Activated effector memory CD4-positive, alpha-beta T cell treated with anti-CD3 and anti-CD28 coated beads, Interleukin-2, amount 50 U/mL, for 16 hours (primary cell): ENCODE results near the gene CALCOCO1.

Experiments used
- DNase-seq: peaks from one replicate; pipeline ENCODE4 v3.0.0-alpha.2; 2020

Gene CALCOCO1

DNA sequence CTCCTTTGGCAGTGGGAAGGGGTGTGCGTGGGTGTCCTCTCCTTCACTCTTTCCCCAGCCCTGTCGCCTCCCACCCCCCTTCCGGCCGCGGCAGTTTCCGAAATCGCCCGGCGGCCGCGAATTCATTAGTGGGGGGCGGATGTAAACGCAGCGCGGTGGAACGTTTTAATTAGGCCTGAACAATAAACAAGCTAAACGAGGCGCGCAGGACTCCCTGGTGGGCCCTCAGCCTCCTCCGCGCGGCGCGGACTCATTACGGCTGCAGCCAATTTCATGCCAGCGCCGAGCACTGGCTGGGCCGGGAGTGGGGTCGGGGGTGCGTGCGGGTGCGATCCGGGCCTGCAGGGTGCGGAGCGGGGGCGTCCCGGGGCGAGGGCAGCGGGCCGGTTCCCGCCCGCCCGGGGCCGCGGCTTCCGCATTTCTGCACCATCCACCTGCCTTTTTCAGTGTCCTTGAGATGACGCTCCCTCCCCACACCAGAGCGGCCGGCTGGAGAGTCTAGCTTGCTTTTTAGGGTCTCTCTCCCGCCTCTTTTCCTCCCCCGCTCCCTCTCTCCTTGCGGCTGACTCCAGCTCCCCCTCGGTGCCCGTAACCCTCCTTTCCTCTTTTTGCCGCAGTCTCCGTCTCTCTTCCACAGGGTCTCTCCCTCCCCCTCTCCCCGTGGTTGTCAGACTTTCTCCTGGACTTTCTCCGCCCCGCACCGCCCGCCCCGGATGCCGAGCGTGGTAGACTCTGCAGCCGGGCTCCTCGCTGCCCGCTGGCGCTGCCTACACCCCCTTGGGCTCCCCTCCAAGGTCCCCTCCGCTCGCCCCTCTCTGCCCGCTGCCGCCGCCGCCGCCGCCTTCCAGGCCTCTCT, 24.3 kb upstream of the CALCOCO1 start, which contains the start of gene CISTR:
TSS of gene CISTR (minus strand) at position 644 of the 856 bp plus-strand sequence.
- peak; percentile 73 for DNase-seq

DNA sequence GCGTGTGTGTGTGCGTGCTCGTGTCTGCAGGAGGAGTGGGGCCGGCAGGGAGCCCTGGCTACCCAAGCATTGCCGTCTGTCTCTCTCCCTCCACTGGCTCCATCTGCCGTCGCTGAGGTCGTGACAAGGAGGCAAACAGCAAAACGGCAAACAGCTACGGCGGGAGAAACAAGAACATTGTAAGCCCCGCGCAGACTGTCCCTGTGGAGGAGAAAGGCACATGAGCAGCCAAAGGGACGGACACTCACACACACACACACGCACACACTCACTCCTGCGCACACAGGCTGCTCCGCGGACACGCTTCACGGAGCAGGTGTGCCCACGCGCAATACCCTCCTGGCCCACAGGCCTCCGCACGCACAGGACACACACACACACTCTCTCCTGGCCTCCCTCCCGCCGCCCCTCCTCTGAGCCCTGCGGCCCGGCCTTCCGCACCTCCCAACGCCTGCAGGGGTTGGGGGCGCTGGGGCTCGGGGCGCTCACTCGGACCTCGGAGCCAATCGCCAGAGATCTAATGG, 23.6 kb upstream of the CALCOCO1 start:
- peak; percentile 72 for DNase-seq

DNA sequence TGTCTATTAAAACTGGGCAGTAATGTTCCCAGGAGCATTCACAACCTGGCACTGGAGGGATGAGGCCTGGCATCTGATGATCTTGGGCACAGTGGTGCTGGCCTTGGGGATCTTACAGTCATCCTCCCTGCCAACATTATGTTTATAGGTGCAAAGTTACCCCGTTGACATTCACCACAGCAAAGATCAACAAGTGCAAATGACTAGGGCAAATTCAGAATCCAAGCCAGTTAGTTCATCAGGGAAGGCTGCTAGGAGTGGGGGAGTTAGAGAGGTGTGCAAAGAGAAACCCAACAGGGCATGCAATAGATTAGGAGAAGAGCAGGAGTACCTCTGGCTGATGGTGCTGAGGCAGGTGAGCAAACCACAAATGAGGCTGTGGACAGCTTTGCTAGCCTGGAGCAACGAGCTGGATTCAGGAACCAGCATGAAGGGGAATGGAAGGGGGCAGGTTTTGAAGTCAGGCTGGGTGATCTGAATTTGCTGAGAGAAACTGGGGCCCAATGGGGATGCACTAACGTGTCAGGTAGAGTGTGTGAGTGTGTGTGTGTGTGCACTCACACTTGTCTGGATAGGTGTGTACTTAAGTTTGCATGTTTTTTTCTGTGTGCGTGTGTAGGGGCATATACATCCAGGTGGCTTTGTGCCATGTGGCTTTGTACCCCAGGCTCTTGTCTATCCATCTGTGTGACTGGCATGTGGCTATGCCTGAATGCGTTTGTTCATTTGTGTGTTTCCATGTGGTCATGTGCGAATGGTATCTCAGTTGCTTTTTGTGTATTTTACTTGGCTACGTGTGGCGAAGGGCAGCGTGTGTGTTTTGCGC, 22.9 kb upstream of the CALCOCO1 start:
- DNase-seq, result no peak

DNA sequence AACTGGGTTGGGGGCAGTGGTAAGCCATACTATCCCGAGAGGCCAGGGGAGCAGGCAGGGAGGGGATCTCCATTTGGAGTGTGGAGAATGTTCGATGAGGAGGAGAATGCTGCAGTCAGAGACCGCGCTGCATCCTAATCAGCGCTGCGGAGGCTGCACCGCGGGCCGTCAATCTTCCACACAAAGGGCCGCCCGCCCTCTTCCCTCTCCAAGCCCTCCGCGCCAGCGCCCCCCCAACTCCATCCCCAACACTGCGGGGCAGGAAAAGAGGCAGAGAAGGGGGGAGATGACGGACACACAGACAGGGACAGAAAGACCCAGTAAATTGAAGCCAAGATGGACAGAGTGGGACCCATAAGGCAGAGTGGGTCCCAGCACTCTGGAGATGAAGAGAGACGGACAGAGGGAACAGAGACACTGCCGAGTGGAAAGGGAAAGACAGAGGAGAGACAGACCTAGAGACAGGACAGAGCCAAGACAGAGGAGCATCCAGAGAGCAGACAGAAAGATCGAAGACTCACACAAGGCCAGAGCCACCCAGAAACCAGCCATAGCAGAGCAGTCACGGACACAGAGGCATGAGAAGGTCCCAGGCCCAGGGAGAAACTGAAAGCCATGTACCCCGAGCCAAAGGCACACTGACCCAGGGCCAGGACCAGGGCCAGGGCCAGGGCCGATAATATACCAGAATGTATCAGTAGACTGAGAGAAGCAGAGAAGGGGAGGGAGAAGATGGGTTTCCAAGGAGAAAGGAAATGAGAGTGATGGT, 21.0 kb upstream of the CALCOCO1 start:
- DNase-seq, result no peak

DNA sequence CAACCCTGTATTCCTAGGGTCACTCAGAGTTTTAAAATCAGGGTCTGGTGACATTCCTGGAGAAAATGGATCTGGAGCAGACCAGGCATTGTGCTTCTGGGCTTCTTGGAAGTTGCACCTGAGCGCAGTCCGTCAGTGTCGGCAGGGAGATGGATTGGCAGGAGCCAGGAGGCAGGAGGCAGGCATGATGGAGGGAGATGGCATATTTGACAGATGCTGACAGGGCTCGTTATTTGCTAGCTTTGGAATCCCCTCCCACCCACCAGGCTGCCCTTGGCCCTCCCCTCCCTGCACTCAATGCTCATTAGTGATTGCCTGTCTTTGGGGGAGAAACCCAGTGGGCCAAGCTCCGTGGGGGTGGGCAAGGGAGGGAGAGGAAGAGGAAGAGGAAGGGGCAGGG, 19.8 kb upstream of the CALCOCO1 start:
- DNase-seq, result no peak

DNA sequence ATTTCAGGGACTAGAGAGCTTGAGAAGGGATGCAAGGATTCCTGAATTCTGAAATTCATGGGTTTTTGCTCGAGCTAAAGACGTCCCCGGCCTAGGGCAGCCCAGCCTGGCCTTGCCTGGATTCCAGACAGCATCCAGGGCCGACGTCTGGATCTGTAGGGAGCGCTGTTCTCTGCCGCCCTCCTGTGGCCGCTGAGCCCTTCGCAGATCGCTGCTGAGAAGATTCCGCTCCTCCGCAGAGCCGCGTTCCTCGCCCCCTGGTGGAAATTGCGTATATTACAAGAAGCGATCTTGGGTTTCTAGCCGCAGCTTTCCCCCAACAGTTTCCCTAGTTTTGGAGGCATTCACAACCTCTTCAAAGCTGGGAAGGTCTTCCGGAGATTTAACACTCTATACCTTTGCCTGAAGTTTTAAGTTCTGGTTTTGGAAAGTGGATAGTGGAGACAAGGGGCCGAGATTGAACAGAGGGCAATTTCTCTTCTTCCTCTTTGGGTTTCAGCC, 19.4 kb upstream of the CALCOCO1 start:
- DNase-seq, result peak; percentile 94

DNA sequence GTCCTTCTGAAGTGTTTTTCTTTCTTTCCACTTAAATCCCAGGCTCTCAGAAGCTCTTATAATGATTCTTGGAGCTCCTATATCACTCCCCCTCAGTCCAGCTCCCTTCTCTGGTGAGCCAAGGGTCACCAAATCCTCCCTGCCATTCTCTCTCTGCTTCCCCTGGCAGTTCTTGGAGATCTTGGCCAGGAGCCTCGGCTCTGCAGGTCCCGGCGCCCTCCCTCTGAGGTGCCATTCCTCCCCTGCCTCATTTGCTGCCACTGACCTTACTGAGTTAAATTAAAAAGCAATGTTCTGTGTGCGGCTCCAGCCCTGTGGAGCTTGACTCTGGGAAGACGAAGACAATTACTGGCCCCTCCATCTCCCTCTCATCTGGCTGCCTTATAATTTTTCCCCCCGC, 17.5 kb upstream of the CALCOCO1 start:
- DNase-seq, result no peak

DNA sequence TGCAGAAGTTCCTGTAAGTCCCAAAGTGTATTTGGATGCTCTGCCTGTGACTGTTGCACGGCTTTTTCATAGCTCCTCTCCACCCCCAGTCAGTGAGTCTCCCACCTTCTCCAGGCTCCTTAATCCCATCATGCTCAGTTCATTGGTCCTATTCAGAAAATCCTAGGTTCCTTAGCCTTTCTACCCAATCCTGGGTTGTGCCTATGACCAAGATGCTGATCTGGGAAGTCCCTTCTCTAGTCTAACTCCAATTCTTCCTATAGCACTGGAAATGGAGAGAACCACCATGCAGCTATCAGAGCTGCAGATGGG, 16.8 kb upstream of the CALCOCO1 start:
- no peak for DNase-seq

DNA sequence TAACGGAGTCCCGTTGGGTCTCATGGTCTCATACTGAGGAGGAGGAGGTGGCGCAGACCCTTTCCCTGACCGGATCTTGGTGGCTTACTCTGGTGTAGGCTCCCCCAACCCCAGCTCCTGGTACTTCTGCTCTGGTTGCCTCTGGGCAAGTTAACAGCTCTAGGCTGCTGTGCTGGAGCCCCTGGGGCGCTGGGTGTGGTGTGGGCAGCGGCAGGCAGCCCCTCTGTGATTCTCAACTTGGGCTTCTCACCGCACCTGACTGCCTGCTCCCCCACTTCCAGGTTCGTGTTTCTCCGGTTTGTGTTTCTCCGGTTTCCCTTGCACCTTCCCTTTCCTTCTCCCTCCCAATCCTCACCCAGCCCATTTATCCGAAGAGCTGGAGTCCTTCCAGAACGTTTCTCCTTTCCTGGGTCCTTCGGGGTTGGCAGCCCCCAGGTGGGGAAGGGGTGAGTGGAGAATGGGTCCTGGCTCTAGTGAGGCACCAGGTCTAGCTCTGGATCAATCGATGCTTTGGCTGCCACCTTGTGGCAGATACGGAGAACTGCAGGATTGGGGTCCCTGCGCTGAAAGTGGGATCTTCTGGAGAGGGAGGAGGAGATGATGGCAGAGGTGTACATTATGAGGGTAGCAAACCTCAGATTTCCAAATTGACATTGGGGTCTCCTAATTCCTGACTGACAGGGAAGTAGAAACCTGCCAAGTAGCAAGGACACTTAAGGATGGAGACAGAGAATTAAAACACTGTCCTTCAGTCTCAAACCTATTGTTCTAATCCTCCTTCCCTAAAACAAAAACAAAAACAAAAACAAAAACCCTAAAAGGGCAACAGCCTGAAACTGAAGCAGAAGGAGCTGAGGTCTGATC, 16.2 kb upstream of the CALCOCO1 start:
- DNase-seq, result peak; percentile 87

DNA sequence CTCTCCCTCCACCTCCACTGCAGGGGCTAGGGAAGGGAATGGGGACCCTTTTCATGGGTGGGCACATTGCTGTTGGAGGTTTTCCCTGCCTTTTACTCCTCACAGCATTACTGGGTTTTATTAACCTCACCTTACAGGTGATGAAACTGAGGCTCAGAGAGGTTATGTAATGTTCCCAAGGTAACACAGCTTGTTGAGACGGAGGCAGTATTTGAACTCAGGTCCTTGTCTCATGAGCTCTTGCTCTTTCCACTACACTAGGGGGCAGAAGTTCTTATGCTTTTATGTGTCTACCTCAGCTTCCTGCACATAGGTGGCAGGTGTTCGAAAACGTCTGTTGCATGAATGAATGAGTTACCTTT, 12.9 kb upstream of the CALCOCO1 start:
- no peak for DNase-seq

DNA sequence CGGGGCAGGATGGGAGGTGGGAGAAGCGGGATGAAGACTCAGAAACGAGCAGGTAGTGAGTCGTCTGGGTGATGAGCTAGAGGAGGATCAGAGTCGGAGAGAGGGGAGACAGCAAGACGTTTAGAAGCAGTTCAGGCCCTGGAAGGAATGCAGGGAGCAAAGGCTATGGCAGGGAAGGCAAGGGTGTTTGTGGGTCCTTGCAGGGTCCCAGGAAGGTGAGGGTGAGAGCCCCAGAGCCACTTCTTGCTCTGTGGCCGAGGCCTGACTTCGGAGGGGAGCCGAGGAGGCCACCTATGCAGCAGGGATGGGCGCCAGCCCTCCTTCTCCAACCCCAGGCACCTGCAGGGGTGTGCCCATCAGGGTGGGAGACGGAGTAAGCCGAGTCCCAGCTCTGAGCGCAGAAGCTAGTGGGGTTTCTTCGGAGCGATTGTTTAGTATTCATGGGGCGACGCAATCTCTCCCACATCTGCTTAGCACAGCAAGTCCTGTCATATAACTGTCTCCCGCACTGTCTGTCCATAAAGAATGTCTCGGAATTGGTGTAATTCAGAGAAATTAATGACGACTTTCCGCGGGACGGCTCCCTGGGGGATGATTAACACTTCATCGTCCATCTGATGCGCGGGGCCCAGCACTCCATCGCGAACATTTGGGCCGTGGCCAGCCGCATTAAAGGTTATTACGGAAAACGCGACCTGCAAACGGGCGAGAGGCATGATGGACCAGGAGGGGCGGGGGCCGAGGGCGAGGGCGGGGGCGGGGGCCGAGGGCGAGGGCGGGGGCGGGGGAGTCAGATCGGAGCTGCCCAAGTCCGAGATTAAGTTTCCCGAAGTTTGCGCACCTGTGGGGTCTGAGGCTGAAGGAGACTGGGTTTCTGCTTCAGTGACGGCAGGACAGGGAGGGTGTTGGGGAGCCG, 12.2 kb upstream of the CALCOCO1 start:
- no peak for DNase-seq

DNA sequence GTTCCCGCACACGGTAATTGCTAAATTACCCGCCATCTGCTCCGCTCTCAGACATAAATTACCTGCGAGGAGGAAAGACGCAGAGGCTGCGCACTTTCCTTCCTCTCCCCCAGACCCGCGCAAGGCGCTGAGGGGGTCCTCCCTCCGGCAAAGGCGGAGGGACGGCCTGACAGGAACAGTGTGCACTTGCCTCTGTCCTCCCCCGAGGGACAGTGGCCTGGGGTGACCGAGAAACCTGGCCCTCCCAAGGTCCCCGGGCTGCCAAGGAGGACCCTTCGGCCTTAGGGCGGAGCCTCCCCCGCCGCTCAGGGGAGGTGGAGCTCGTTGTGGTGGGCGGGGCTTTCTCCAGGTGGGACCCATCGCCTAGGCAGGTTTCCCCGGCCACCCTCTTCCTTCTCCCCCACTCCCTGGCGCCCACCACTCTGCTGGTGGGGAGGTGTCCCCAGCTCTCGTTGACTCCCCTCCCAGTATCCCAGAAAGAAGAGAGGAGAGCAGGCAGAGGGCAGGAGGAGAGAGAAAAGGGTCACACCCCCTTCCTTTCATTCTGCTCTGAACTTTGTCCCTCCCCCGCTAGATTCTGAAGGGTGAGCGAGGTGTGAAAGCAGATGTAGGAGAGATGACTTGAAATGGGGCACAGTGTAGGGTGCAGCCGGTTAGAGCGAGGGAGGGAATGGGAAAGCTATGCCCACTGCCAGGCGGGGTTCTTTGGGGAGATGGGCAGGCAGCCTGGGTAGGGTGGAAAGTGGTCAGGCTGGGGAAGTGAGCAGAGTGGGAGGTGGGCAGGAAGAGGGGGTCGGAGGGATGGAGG, 11.4 kb upstream of the CALCOCO1 start:
- DNase-seq, result peak; percentile 81

DNA sequence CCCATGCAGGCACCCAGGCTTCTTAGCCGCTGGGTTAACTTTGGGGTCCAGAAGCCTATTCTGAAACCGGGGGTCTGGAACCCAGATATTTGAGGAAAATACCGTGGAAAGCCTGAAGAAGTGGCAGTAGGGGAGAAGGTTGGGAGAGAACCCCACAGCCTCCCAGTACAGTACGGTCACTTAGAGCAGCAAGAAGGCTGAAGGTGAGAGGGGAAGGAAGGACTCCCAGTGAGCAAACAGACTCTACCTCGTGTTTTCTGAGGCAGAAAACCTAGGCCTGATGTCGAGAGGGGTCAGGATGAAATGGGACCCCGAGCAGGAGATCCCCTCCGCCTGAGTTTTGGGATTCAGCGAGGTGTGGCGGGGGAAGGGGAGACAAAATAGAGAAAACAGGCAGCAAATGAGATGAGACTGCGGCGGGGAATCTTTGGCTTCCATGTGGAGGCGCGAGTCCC, 10.7 kb upstream of the CALCOCO1 start:
- DNase-seq, result no peak

DNA sequence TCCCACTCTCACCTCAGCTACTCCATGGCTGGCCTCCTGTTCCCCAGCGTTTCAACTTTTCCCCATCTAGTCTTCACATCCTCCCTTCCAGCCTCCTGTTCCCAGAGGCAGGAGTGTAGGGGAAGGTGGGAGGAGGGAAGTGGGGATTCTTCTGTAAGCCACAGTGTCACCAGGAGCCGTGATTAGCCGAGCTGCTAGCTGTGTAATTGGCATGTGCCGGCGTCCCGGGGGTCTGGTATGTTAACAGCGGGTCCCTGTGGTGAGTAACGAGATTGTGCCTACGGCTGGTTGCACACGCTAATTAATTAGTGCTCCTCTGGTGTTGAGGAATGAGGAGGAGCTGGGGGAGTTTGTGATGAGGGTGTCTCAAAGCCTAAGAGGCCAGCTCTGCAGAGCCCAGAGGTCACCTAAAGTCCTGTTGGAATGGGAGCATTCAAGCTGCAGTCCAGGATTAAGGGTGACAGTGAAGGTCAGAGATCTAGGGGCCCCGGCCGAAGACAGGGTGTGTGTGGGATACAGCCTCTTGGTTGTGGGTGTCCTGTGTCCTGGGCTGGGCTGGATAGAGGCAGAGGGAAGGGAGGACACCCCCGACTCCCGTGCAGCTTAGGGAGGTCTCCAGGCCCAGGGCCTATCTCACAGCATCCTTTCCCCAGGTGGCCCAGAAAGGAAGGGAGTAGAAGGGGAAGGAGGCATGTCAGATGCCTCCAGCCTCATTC, 10.0 kb upstream of the CALCOCO1 start:
- no peak for DNase-seq

DNA sequence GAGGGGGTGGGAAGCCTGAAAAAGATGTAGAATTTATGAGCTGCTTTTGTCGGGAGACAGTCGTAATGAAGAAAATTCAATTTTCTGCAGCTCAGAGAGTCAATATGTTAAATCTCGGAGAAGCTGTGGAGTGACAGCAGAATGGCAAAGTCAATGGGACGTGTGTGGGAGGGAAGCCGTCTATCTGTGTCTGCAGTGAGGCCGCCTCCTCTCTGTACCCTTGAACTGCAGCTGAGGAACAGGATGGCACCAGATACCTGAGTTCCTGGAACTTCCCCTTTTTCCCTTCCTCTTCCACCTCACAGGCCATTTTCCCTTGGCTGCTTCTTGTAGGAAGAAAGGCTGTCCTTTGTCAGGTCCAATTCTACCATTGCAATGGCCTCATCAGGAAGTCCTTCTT, 9.3 kb upstream of the CALCOCO1 start:
- no peak for DNase-seq

DNA sequence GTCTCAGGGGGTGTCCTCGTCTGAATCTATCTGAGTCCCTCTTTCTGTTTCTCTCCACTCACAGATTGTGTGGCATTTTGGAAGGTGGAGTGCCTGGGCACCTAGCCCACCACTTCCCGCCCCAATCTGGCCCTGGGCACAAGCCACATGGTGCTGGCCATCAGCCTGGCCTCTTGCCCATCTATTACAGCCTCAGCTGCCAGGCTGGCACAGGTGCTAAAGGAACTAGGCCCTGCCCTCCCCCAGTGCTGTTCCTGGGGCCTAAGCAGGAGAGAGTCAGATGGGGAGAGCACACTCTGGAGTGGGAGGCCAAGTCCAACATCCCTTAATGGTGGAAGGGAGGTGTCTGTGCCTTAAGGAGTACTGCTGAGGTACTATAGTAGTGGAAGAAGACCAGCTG, 8.3 kb upstream of the CALCOCO1 start:
- DNase-seq, result no peak

DNA sequence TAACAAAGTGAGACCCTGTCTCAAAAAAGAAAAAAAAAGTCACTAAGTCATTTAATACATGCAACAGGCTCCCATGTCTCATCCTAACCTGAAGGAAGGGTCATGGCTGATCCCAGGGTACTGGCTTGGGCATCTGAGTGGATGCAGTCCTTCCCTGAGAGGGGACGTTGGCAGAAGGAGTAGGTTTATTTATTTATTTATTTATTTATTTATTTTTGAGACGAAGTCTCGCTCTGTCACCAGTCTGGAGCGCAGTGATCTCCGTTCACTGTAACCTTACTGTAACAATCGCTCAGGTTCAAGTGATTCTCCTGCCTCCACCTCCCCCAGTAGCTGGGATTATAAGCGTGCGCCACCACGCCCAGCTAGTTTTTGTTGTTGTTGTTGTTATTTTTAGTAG, 7.2 kb upstream of the CALCOCO1 start:
- no peak for DNase-seq

DNA sequence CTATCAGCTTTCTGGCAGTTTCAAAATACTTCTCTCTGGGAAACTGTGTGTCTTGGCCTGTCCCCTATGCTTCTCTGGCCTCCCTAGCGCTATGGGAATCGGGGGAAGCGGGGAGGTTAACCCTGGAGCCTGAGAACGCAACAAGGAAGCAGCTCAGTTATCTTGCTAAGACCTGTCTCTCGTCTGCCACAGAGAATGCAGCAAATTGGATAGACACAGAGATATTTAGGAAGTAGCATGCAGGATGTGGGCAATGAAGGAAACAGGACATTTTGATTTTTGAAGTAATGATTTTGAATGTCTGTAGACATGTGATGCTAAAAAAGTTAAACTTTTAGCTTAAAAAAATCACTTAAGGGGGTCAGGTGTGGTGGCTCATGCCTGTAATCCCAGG, 6.6 kb upstream of the CALCOCO1 start:
- no peak for DNase-seq
